GM19025 (cell line): ENCODE results near the gene INS.
"Not testable (repeated sequence)": the region's sequence is repeated elsewhere in the genome, so short reads cannot be mapped to it uniquely, and the experiment has no call there.

ENCODE experiments used
- ATAC-seq: cut with Tn5 transposase; IDR thresholded peaks from one replicate; pipeline ENCODE4 v1.9.1; 2021; ENCODE audit warnings: mild to moderate bottlenecking, low read depth, moderate library complexity; ENCODE audit not compliant: unreplicated experiment

INS gene

DNA sequence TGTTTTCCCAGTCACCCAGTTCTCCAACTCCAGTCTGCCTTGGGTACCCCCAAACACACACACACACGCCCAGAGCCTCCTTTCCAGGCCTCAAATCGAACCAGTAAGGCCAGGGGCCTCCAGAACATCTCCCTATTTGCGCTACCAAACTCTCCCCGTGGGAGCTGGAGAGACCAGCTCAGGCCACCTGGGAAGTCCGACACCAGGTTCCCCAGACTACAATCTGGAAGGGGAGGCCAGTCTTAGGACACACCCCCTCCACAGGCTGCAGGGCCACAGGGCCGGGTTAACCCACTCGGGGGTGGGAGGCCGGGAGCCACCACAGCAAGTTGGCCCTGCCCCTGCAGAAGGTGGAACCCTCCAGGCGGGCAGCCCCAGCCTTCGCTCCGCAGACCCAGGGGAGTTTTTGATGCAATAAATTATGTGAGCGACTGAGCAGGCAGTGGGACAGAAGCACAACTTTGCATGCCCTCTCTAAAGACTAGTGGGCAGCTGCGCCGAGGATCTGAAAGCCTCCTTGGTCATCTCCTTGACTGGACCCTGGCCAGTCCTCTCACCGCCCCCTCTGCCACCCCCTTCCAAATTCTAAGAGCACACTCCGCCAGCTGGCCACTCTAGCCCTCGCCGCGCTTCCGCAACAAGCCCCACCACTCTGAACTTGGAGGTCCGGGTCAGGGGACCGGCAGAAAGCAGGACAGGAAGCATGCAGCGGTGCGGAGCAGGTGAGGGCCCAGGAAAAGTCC lies 24.6 kb downstream of the INS start:
- no peak for ATAC-seq

DNA sequence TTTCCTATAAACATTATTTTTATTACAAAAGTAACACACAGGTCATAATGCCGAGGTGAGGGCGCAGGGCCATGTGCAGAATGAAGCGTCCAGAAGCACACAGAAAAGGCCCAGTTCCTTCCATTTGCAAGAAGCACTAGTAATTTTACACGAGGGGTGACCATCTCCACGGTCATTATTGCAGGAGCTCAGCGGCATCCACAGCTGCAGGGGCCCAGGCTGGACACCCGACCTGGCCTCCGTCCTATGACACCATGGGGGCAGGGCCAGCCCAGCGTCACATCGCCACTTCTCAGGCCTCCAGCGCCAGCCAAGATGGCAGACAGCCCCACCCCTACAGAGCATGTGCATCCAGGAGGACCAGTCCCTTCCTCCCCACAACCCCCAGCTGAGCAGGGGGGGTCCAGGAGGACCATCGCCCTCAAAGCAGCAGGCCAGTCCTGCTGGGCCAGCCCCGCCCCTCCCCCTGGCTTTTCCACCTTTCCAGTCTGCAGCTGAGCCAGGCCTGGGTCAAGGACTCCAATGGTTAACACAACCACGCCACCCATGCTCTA lies 25.3 kb downstream of the INS start:
- ATAC-seq = no peak

DNA sequence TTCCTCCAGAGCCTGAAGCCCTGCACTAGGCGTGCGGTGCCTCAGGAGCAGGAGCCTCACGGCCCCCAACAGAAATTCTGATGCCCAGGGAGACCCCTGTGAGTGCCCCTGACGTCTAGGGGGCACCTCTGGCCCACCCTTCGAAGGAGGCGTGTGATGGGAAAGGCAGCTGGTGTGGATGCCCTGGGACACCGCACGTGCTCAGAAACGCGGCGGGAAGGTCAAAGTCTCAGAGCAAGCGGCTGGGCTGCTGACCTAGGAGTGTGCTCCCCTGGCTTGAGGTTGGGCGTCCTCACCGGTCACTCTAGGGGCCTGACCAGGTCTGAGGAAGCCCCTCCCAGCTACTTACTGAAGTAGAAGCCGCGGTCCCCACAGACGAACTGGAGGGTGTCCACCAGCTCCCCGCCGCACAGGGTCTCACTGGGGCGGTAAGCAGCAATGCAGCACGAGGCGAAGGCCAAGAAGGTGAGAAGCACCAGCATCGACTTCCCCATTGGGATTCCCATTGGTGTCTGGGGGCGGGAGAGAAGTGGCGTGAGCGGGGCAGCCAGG lies 25.9 kb downstream of the INS start:
- ATAC-seq = no peak

DNA sequence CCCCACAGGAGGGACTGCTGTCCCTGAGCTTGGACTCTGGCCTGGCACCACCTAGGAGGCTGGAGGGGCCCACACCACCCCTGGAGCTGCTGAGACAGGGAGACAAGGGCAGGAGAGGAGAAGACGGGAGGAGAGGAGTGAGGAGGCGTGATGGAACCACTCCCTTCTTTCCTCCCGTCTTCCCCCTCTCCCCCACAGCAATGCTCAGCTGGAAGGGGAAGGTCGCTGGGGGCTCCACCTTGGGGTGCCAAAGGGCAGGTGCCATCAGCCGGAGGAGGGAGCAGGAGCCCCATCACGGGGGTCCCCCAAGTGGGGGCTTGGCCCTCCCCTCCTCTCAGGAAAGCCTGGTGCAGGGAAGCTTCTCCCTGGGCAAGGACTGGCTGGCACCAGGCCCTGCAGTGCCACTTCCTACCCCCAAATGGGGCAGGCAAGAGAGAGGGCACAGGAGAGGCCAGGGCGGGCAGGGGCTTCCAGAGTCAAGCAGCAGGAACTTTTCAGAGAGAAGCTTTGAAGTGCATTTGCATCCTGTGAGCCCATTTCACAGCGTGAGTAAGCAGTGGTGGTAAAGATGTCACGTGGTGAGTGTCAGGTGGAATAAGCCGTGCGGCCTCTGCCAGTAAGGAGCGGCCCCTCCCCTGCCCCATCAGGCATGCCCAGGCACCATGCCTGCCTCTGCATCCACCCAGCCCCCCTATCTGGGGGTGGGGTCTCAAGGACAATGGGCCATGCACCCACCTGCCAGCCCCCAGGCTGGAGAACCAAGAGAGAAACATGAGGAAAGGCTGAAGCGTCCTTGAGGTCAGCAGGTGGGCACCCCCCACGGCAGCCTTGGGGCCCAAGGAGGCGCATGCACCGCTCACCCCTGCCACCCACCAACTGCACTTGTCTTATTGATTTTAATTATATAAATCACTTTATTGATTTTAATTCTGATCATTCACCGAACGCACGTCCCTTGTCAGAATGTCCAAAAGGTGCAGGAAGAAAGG lies 26.7 kb downstream of the INS start:
- no peak for ATAC-seq

DNA sequence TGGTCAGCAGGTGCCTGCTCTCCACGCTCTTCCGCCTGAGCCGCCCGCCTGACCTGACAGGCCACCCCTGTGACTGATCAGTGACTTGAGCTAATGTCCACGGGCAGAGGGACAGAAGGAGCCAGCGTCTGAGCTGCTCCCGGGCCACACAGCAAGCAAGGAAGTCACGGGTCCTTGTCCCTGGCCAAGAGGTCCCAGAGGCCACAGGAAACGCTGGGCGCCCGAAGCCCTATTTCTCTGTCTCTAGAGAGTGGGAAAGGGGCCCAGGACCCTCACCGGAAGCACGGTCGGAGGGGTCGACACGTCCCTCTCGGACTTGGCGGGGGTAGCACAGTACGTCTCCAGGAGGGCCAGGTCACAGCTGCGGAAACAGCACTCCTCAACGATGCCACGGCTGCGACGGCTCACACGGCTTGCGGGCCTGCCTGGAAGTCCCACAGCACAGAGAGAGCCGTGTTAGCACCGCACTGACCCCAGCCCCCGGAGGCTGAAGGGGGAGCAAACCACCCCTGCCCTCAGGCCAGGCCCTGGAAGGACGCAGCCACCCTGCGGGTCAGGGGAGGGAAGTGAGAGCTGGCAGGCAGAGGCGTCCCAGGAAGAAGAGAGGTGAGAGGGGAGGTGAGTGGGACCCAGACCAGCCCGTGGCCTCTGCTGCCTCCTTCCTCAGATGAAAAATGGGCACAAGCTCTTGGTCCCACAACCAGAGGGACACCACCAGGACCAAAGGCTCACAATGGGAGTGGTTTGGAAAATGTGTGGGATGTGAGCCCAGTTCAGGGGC lies 27.6 kb downstream of the INS start:
- ATAC-seq = no peak

DNA sequence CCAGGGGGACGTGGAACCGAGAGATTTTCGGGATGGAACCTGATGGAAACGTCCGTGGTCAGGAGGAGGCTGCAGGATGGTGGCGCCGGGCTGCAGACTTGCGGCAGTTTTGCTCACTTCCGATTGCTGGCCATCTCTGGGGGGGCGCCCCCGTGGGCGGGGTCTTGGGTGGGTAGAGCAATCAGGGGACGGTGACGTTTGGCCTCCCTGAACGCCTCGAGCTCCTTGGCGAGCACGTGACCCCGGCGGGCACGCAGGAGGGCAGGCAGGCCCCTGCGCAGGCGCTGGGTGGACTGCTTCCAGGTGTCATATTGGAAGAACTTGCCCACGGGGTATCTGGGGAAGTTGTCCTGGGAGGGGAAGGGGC lies 28.2 kb downstream of the INS start:
- no peak for ATAC-seq

DNA sequence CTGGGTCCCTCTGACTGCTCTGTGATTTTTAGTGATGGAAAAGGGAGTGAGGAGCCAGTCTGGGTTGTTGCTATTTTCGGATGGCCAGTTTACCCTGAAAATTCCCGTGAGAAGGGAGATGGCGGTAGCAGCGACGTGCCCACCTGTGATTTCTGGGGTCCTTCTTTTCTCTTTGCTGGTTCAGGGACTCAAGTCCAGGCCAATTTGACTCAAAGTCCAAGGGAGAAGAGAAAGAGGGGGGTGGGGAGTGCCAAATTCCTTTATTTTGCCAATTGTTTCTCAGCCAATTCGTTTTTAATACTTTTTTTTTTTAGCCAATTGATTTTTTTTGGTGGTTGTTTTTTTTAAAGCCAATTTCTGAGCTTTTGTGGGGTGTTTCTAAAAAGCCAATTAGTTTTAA lies 28.8 kb downstream of the INS start:
- no peak for ATAC-seq

DNA sequence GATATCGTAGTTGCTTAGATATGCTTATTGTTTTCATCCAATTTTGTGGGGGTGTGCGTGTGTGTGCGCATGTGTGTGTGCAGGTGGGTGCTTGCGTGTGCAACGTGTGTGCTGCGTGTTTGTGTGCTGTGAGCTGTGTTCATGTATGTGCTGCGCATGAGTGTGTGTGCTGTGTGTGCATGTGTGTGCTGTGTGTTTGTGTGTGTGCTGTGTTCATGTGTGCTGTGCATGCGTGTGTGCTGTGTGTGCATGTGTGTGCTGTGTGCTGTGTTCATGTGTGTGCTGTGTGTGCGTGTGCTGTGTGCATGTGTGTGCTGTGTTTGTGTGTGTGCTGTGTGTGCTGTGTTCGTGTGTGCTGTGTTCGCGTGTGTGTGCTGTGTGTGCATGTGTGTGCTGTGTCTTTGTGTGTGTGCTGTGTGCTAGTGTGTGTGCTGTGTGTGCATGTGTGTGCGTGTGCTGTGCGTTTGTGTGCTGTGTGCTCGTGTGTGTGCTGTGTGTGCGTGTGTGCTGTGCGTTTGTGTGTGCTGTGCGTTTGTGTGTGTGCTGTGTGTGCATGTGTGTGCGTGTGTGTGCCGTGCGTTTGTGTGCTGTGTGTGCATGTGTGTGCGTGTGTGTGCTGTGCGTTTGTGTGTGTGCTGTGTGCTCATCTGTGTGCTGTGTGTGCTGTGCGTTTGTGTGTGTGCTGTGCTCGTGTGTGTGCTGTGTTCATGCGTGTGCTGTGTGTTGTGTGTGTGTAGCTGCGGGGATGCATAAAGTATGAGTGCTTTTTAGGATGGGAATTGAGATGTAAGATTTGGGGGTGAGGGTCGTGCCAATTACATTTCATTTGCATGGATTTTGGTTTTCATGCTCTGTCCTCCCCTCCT lies 29.4 kb downstream of the INS start:
- ATAC-seq = no peak

DNA sequence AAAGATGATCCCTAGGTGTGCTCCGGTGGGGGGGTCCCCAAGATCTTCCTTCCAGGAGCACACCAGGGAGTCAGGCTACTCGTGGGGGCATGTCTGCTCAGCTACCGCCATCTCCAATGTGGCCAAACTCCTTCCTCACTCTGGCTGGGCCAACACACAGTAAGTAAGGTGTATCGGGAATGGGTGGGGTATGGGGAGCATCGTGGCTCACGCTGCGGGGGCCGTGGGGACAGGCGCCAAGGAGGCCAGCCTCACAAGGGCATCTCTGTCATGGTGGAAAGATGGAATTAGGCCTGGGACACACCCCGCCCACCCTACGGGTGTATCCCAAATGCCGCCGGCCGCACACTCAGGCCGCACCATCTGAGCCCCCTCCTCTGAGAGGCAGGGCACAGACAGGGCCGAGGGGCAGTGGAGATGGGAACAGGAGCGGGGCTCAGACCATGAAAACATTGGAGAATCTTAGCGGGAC lies 30.1 kb downstream of the INS start:
- no peak for ATAC-seq

DNA sequence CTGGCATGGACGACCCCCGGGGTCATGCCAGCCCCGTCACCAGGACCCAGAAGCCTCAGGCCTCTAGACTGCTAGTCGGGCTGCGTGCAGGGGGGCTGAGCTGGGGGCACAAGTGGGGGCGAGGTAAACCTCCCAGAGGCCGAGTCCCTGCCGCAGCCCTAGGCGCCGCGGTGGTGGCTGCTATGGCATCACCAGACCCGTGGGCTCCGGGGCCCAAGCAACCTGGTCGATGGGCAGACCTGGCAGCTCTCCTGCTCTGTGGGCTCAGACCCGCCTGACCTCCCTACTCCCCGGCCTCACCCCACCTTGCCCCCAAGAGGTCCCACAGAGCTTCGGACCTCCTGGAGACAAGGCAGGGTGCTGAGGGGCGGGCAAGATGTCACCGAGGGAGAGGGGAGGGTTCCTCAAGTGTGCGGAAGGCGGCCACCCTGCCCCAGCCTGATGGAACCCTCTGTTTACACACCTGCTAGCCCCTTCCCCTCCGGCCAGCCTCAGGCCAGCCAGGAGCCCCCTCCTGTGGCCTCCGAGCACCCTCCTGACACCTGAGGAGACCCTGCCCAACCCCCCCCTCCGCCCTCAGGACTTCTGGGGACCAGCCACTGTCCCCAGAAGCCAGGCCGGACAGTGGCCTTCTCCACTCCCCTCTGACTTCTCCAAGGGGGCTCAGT lies 31.2 kb downstream of the INS start:
- no peak for ATAC-seq

DNA sequence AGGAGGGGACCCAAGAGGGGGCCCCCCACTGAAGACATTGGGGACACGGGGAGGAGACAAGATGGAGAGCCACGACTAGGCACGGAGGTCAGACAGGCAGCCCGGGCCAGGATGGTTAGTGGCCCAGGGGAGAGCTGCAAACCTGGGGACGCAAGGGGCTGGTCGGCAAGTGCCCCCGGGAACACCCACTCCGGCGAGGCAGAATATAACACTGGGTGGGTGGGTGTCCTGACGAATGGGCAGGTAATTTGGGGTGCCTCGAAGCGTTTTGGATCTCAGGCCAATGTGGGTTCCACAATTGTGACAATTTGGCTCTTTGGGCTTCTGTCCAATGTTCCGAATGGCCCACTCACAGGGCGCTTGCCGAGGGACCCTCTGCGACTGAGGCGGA lies 31.7 kb downstream of the INS start:
- no peak for ATAC-seq

DNA sequence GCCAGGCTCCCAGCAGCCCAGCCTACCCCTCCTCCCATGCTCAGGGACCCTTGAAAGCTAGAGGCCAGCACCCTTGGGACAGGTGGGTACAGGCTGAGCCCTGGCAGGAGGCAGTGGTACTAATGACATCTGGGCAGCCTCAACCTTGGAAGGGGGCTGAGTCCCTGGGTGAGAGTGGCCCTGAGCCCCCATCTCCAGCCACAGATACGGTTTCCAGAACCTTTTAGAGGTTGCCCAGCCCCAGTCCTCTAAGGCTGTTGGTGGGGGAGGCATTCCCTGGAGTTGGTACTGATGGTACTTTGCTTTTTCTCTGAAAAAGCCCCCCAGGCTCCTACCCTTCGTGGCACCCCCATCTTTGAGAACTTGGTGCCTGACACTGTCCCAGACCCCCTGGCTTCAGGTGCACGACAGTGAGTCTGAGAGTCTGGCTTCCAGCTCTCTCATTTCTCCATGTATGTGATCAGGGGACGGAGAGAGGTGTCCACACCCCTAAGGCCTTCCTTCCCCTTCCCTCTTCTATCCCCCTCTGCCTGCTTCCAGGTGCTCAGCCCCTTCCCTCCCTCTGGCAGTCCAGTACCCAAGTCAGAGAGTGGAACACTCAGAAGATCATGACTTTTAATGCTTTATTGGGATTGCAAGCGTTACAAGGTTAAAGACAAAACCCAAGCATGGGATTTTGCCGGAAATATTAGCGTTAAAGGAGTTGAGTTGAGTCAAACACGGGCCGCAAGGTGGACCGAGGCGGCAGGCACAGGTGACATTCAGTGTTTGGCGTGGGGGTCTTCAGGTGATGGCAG lies 32.3 kb downstream of the INS start:
- ATAC-seq = no peak

DNA sequence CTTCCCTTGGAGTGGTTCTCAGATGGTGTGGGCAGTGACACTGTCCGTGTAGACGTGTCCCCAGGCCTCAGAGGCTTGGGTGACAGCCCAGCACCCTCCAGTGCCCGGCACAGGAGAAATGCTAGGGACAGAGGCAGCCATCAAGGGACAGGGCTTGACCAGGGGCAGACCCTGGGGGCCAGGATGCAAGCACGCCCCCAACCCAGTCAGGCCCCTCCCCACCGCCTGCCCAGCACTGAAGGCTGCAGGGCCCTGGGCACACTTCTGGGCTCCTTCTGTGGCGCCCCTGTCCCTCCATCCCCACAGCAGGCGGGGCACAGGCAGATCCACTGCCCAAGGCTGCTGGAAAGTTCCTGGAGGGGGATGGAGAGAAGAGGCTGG lies 32.9 kb downstream of the INS start:
- ATAC-seq = no peak

DNA sequence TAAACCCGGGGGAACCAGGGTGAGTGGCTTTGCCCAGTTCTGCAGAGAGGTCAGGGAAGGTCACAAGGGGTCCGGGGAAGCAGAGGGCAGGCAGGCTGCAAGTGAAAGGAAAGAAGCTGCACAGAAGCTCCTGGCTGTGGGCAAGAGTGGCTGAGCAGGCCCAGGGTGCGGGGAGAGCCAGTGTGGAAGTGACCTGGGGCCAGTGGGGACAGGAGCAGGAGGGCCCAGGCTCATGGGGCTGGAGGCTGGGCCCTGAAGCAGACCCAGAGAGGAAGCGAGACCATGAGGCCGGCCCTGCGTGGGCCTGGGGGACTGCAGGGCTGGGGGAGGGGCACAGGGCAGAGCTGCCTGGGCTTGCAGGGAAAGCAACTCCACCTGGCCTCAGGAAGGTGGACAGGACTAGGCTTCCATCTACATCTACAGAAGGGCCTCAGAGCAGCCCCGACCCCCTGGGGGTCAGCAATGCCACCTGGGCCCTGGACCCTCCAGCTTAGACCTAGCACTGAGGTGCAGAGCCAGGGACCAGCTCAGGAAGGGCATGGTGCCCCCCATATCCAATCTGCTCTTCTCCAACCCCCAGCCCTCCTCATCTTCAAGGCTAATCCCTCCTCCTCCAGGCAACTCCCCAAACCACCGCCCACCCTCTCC lies 33.4 kb downstream of the INS start:
- no peak for ATAC-seq

DNA sequence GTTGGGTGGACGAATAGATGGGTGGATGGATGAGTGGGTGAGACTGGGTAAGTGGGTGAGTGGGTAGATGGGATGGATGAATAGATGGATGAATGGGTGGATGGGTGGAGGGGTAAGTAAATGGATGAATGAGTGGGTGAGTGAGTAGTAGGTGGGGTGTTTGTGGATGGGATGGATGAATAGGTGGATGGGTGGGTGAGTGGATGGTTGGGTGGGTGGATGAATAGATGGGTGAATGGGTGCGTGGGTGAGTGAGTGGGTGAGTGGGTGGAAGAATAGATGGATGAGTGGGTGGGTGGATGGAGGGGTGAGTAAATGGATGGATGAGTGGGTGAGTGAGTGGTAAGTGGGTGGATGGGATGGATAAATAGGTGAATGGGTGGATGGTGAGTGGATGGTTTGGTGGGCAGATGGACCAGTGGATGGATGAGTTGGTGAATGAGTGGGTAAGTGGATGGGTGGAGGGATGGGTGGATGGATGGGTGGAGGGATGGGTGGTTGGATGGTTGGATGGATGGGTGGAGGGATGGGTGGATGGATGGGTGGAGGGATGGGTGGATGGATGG lies 34.4 kb downstream of the INS start:
- ATAC-seq = no peak

DNA sequence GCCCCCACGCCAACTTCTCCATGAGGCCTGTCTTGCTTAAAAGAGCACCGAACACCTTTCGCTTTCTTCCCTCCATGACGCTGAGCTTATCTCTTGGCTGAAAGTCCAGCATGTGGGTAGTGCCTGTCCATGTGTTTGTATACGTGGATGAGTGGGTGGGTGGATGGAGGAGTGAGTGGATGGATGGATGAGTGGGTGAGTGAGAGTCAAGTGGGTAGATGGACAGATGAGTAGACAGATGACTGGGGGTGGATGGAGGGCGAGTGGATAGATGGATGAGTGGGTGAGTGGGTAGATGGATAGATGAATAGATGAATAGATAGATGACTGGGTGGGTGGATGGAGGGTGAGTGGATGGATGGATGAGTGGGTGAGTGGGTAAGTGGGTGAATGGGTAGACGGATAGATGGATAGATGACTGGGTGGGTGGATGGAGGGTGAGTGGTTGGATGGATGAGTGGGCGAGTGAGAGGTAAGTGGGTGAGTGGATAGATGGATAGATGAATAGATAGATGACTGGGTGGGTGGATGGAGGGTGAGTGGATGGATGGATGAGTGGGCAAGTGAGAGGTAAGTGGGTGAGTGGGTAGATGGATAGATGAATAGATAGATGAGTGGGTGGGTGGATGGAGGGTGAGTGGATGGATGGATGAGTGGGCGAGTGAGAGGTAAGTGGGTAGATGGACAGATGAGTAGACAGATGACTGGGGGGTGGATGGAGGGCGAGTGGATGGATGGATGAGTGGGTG lies 36.1 kb downstream of the INS start:
- not testable (repeated sequence) for ATAC-seq

DNA sequence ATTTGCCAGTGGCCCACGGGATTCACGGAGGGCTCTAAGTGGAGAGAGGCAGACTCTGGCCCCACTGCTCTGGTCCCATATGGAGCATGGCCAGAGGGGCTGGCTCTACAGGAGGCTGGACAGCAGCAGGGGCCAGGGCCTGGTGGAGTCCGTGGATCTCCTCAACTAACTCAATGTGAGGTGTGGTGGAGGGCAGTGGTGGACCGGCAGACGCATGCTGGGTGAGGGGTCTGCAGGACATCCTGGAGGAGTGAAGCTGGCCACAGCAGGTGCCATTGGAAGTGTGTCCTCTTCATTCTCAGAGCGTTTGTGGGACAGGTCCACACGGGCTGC lies 37.4 kb downstream of the INS start:
- ATAC-seq = no peak
